NOMO-1 treated with DMSO at 0.1 percent for 48 hours (cell line): Measurements from ENCODE around the gene MYO10.
A peak's percentile ranks its signal among the peaks of the same experiment; 100 is the strongest.
"Not testable (repeated sequence)": the region's sequence is repeated elsewhere in the genome, so short reads cannot be mapped to it uniquely, and the experiment has no call there.

ENCODE experiments used
- DNase-seq: peaks from one replicate; lab custom pipeline; 2025; ENCODE audit not compliant: unreplicated experiment; lab: John Stamatoyannopoulos, UW

MYO10 gene

GRCh38 chr5:16750445-16750844, 185.6 kb downstream of the MYO10 start:
- DNase-seq: no peak

- no peak for DNase-seq
Observed at GRCh38 chr5:16749626-16750025, 186.5 kb downstream of the MYO10 start.

- DNase-seq: no peak
Observed at GRCh38 chr5:16744164-16744880, 191.8 kb downstream of the MYO10 start.

- no peak for DNase-seq
Observed at GRCh38 chr5:16742938-16743337, 193.2 kb downstream of the MYO10 start.

- no peak for DNase-seq
Observed at GRCh38 chr5:16740811-16741392, 195.2 kb downstream of the MYO10 start.

GRCh38 chr5:16740066-16740810, 195.8 kb downstream of the MYO10 start:
- DNase-seq: no peak

GRCh38 chr5:16738393-16738792, 197.7 kb downstream of the MYO10 start:
- not testable (repeated sequence) for DNase-seq

GRCh38 chr5:16737620-16738364, 198.3 kb downstream of the MYO10 start:
- DNase-seq: no peak

GRCh38 chr5:16737209-16737608, 198.9 kb downstream of the MYO10 start:
- DNase-seq: no peak

GRCh38 chr5:16736158-16736995, 199.7 kb downstream of the MYO10 start:
- DNase-seq: no peak

- DNase-seq: no peak
Observed at GRCh38 chr5:16735101-16736060, 200.7 kb downstream of the MYO10 start.

- no peak for DNase-seq
Observed at GRCh38 chr5:16733331-16734006, 202.6 kb downstream of the MYO10 start.

- DNase-seq: no peak
Observed at GRCh38 chr5:16732356-16732755, 203.7 kb downstream of the MYO10 start.

GRCh38 chr5:16727755-16728325, 208.2 kb downstream of the MYO10 start:
- DNase-seq: peak; percentile 45

- no peak for DNase-seq
Observed at GRCh38 chr5:16726538-16726946, 209.5 kb downstream of the MYO10 start.

GRCh38 chr5:16725575-16725974, 210.5 kb downstream of the MYO10 start:
- no peak for DNase-seq

GRCh38 chr5:16723821-16724220, 212.3 kb downstream of the MYO10 start:
- no peak for DNase-seq

- no peak for DNase-seq
Observed at GRCh38 chr5:16722097-16722495, 214.0 kb downstream of the MYO10 start.
